Measurements from ENCODE around the gene EPB41L1.

EPB41L1 gene

DNA sequence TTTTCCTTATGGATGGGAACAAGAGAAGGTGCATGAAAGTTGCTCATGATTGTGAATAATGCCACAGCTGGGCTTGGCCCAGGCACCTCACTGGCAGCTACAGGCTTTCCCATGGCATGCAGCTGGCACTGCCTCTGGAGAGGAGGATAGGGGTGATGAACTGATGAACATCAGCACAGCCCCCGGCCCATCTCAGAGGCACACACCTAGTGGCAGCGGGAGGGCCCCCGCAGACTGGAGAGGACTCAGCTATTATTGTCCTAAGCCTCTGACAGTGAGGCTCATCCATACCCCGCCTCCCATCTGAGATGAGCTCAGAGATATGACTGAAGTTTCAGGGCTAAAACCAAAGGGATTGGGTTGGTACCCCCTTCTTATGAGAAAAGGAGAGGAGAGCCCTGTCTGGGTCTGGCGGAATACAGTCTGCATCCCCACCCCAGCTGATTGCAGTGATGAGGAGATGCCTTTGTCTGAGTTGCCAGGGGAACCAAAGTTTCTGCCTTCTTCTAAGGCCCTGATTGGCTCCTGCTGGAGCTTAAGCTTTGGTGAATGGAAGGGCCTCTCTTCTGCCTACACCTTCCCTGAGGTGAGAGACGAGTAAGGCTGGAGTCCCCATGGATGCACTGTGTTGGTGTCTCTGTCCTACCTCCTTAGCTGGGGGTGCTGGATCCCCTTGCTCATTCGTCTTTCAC lies 27.6 kb upstream of the EPB41L1 start:
- TF ChIP-seq SPI1 (IDR thresholded peaks at IDR 0.05; ENCODE audit: borderline replicate concordance, low read depth) (no peak), GABPA (IDR thresholded peaks at IDR 0.05; ENCODE audit: low read depth) (no peak), REST (IDR thresholded peaks at IDR 0.05; ENCODE audit: insufficient replicate concordance, low read depth) (no peak), POLR2AphosphoS5 (IDR thresholded peaks at IDR 0.05; ENCODE audit: low read depth) (no peak), CTCF (IDR thresholded peaks at IDR 0.05; ENCODE audit: insufficient read depth, low read length) (no peak)
- no peaks in the 10 kb centered on the region for H3K27me3 ChIP-seq (ENCODE audit: insufficient read depth, poor library complexity, severe bottlenecking)
- H3K4me3 ChIP-seq (replicated peaks; ENCODE audit: insufficient read depth, low read length), result no peak overlapping the region
- no peak overlapping the region for H3K27ac ChIP-seq (replicated peaks)
- no peak for DNase-seq (ENCODE audit: low read depth in 1 of 2, low spot score in 1 of 2)

- DNase-seq (ENCODE audit: low read depth in 1 of 2, low spot score in 1 of 2), result no peak
- no peak for TF ChIP-seq SPI1 (IDR thresholded peaks at IDR 0.05; ENCODE audit: borderline replicate concordance, low read depth)
- no peak for TF ChIP-seq GABPA (IDR thresholded peaks at IDR 0.05; ENCODE audit: low read depth)
- no peak for TF ChIP-seq POLR2AphosphoS5 (IDR thresholded peaks at IDR 0.05; ENCODE audit: low read depth)
- TF ChIP-seq CTCF (IDR thresholded peaks at IDR 0.05; ENCODE audit: insufficient read depth, low read length), result no peak
- no peak for TF ChIP-seq REST (IDR thresholded peaks at IDR 0.05; ENCODE audit: insufficient replicate concordance, low read depth)
- Histone ChIP-seq H3K27me3 (ENCODE audit: insufficient read depth, poor library complexity, severe bottlenecking) (no peaks in the 10 kb centered on the region), H3K27ac (replicated peaks) (no peak overlapping the region), H3K4me3 (replicated peaks; ENCODE audit: insufficient read depth, low read length) (no peak overlapping the region)
Measured at GRCh38 chr20:36128463-36129159, 25.9 kb upstream of the EPB41L1 start.

- Histone ChIP-seq H3K27ac (replicated peaks) (no peak overlapping the region), H3K4me3 (replicated peaks; ENCODE audit: insufficient read depth, low read length) (no peak overlapping the region), H3K27me3 (ENCODE audit: insufficient read depth, poor library complexity, severe bottlenecking) (no peaks in the 10 kb centered on the region)
- TF ChIP-seq POLR2AphosphoS5 (IDR thresholded peaks at IDR 0.05; ENCODE audit: low read depth), result no peak
- TF ChIP-seq SPI1 (IDR thresholded peaks at IDR 0.05; ENCODE audit: borderline replicate concordance, low read depth), result no peak
- no peak for TF ChIP-seq GABPA (IDR thresholded peaks at IDR 0.05; ENCODE audit: low read depth)
- no peak for TF ChIP-seq REST (IDR thresholded peaks at IDR 0.05; ENCODE audit: insufficient replicate concordance, low read depth)
- TF ChIP-seq CTCF (IDR thresholded peaks at IDR 0.05; ENCODE audit: insufficient read depth, low read length), result no peak
- DNase-seq (ENCODE audit: low read depth in 1 of 2, low spot score in 1 of 2), result no peak
Measured at GRCh38 chr20:36129160-36129543, 25.4 kb upstream of the EPB41L1 start.

All from HL-60 (cell line).